Activated CD4-positive, alpha-beta T cell treated with anti-CD3 and anti-CD28 coated beads for 48 hours (primary cell): ENCODE results near the gene MSX1.

Source experiments
- DNase-seq: peaks from one replicate; pipeline ENCODE4 v3.0.0-alpha.2; 2020

MSX1 gene

GRCh38 chr4:4858527-4859324, 739 bp upstream of the MSX1 start:
- no peak for DNase-seq

- no peak for DNase-seq
Observed at GRCh38 chr4:4859799-4860599, 534 bp downstream of the MSX1 start.

DNA sequence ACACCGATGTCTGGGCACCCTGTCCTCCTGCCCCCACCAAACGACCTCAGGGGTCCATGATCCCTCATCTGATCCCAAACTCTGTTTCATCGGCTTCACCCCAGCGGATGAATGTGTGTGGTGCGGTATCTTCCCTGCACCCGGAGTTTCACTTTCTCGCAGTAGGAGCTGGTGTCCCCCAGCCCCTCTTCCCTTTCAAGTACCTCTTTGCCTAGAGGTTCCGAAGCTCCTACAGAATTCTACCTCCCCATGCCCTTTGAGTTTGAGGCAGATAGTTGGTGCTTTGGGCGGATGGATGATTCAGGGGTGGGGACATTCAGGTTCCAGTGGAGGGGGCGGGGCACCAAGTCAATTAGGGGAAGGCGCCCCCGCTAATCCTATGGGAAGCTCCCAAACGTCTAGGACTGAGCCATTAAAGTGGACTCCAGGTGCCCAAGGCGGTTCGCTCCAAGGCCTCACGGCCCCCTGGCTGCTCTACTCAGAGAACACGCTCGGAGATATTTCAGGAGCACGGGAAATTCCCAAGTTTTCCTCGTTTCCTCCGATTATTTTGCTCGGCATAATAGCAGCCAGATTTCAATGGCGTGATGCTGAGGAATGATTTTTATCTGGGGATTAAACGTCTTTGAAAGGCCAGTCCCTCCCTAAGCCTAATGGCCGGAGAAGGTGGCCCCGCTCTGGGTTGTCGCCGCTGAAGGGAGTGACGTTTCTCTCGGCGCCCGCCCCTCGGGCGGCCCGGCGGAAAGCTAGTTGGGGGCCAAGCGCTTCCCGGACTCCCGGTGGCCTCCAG, 1.3 kb downstream of the MSX1 start:
- DNase-seq: no peak

- DNase-seq: no peak
Observed at GRCh38 chr4:4861390-4862018, 2.0 kb downstream of the MSX1 start.

DNA sequence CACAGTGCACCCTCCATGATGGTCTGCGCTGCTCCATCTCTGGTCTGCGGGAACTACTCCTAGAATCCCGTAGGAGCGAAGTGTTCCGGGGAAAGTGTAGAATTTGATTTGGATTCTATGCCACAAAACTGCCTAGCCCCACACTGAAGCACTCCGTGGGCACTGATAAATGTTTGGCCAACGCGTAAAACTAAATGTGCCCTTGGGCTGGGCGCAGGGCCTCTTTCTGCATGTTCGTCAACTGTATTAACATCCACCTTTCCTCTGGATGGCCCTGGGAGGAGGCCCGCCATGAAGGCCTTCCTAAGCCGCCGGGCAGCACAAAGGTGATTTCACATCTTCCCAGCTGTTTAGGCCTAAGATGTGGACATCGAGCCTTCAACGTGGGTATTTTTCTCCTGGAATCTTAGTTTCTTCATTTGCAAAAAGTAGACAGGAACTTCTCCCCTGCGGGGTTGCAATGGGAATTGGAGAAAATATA, 2.6 kb downstream of the MSX1 start:
- DNase-seq: no peak

- no peak for DNase-seq
Observed at GRCh38 chr4:4862665-4863482, 3.4 kb downstream of the MSX1 start.

- no peak for DNase-seq
Observed at GRCh38 chr4:4864443-4864939, 5.0 kb downstream of the MSX1 start.

- DNase-seq: no peak
Observed at GRCh38 chr4:4864940-4865704, 5.7 kb downstream of the MSX1 start.

- DNase-seq: no peak
Observed at GRCh38 chr4:4865705-4866123, 6.2 kb downstream of the MSX1 start.

DNA sequence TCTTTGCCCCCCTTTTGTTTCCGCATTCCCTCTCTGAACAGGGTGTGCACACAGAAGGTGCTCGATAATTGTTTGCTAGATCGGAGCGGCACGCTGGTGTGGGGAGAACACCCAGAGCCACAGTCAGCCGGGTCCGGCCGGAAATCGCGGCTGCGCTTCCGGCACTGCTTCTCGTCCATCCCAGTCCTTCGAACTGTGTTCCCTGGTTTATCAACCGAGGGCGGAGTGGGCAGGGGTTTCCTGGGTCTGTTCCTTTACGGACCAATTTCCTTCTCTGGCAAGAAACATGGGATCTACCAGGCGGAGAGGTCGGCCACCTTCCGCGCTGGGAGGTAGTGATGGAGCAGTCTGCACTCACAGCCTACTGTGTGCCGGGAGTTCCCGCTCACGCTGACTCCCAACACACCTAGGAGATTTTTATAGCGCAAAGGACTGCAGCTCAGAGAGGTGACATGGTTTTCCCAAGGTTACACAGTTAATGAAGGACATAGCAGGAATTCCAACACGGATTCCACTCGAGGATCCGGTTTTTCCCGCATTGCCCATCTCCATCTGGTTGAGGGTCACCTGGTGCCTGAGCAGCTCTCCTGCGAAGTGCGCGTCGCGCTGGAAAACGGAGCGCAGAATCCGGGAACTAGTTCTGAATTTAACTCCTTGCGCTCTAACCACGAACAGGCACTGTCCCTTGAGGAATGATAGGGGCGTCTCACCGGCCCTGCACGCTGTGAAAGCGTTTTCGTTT, 6.8 kb downstream of the MSX1 start:
- no peak for DNase-seq

DNA sequence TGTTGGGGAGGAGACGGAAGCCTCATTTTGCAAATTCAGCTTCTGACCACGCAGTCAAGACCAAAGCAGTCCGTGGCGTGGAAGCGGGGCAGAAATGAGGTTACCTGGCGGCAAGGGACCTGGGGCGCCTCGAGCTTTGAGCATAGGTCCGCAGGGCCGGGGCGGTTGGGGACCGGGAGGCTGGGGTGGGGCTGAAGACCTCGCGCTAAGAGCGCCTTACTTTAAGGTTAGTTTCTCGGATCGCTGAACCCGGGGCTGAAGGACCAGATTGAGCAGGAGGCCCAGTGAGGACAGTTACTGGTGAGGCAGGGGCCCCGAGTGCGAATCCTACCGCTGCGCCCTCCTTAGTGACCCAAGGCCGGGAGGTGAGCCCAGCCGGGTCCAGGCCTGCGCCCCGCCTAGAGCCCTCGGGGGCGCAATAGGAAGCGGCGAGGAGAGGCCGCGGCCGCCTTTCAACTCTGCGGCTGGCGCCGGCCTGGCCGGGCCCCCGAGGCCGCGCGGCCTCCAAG, 7.5 kb downstream of the MSX1 start:
- DNase-seq: no peak

DNA sequence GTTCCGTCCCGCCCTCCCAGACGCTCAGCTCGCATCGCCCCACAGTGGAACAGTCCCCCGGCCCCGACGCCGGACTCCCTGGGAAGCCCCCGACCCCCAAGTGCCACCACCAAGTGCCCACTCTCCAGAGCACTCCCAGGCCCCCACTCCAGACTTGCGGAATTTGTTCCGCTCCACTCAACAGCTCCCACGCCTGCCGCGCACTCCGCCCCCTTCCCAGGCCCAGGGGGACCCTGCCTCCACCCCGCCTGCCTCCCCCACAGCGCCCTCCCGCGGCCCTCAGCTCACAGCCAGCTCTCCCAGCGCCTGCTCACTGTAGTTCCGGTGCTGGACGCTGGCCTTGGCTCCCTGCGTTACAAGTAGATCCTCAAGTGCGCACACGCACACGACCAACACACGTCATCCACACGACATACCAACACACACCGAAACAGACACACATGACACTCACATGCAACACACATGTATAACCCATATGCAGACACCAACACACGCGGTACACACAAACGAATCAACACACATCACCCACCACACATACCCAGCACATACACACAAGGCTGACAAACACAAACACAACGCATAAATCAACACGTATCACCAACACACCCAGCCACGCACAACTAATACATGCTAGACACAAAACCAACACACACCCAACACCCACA, 8.0 kb downstream of the MSX1 start:
- DNase-seq: no peak

- no peak for DNase-seq
Observed at GRCh38 chr4:4868040-4868757, 8.7 kb downstream of the MSX1 start.

GRCh38 chr4:4868758-4869723, 9.6 kb downstream of the MSX1 start:
- no peak for DNase-seq

- DNase-seq: no peak
Observed at GRCh38 chr4:4869731-4870571, 10.5 kb downstream of the MSX1 start.

DNA sequence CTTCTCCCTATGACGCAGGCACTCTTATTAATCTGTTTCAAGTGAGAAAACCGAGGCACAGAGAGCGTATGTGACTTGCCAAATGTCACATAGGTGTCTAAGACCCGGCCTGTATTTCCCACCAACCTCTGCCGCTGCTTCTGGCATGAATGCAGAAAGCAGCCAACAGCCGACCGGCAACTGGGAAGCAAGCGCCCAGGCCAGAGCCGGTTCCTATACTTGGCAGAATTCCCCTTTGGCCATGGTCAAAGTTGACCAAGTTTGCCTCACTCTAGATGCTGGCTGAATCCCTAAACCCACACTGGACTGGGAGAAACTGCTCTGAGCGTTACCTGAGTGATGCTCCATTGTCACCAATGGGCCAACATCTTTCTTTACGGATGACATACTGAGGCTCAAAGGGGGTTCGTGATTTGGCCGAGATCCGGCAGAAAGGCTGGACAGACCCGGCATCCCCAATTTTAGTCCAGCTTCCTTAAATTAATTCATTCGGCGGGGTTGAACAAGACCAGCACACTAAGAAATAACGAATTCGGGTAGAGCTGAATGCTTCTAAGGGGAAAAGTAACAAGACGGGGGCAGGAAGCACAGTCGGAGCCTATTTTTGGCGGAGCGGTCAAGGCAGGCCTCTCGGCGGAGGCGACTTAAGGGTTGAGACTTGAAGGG, 11.2 kb downstream of the MSX1 start:
- no peak for DNase-seq
